Endodermal cell (in vitro differentiated cells): ENCODE results near the gene VPS4B. TPM values are rescaled to one million over a fixed set of nuclear protein-coding genes. Genes with fewer than 3 reads are reported as not detected.

ENCODE experiments used
- DNase-seq: peaks from one replicate; pipeline ENCODE4 v3.0.0-alpha.2; 2017
- H3K27ac ChIP-seq: 2 replicates; pipeline ENCODE4 v1.5.1; 2013; ENCODE audit warnings: mild to moderate bottlenecking, low read depth, low read length, moderate library complexity
- H3K27me3 ChIP-seq: 2 replicates; pipeline ENCODE4 v1.6.1; 2013; ENCODE audit warnings: mild to moderate bottlenecking, low read length, moderate library complexity; ENCODE audit not compliant: insufficient read depth, control insufficient read depth, poor library complexity, severe bottlenecking
- H3K36me3 ChIP-seq: 2 replicates; pipeline ENCODE4 v1.7.0; 2013; ENCODE audit warnings: mild to moderate bottlenecking, low read length, moderate library complexity; ENCODE audit not compliant: control insufficient read depth, insufficient read depth
- H3K4me1 ChIP-seq: one replicate; pipeline ENCODE4 v1.7.0; 2013; ENCODE audit warnings: low read length; ENCODE audit not compliant: control insufficient read depth, insufficient read depth
- H3K4me3 ChIP-seq: 2 replicates; pipeline ENCODE4 v1.5.1; 2013; ENCODE audit warnings: mild to moderate bottlenecking, low read length, moderate library complexity
- H3K9ac ChIP-seq: 2 replicates; pipeline ENCODE4 v1.6.1; 2013; ENCODE audit warnings: mild to moderate bottlenecking, low read length, moderate library complexity; ENCODE audit not compliant: poor library complexity, severe bottlenecking; ENCODE audit errors: extremely low read depth
- H3K9me3 ChIP-seq: 2 replicates; pipeline ENCODE4 v1.6.1; 2013; ENCODE audit warnings: mild to moderate bottlenecking, low read length, moderate library complexity; ENCODE audit not compliant: control insufficient read depth
- H3K27ac Mint-ChIP-seq: 2 replicates; pipeline ENCODE4 v1.8.0; 2020; ENCODE audit warnings: mixed read lengths
- H3K27me3 Mint-ChIP-seq: 2 replicates; pipeline ENCODE4 v1.8.0; 2021; ENCODE audit warnings: mild to moderate bottlenecking, mixed read lengths; ENCODE audit not compliant: insufficient read depth
- H3K36me3 Mint-ChIP-seq: 2 replicates; pipeline ENCODE4 v1.8.0; 2020; ENCODE audit warnings: low read depth, mixed read lengths
- H3K4me1 Mint-ChIP-seq: 2 replicates; pipeline ENCODE4 v1.8.0; 2020; ENCODE audit warnings: mixed read lengths
- H3K4me3 Mint-ChIP-seq: 2 replicates; pipeline ENCODE4 v1.8.0; 2020; ENCODE audit warnings: mild to moderate bottlenecking, moderate library complexity, mixed read lengths
- H3K9me3 Mint-ChIP-seq: 2 replicates; pipeline ENCODE4 v1.8.0; 2020; ENCODE audit warnings: mild to moderate bottlenecking, mixed read lengths
- CTCF ChIP-seq: fragments of 200-600 bp; sonication (generic); conservative IDR thresholded peaks from 2 replicates; pipeline ENCODE4 v1.5.0; 2021; ENCODE audit warnings: antibody characterized with exemption, mild to moderate bottlenecking
- WGBS, 2 experiments: methylation state at CpG; one replicate each; pipeline versions ENCODE4 v1.1.5 to v1.1.7; 2013; ENCODE audit warnings: missing lambda C conversion rate in 2 of 2, mixed read lengths in 1 of 2; ENCODE audit not compliant: insufficient coverage in 1 of 2, insufficient read length in 1 of 2; 5-methylcytosine and 5-hydroxymethylcytosine counted together
- total RNA-seq, 2 donors: library from RNA; stranded (reverse); fragmentation: NEBNext Ultra II Directional in 1 of 2; extraction: Animal tissue kit (Norgen Biotek cat#: 25700) in 1 of 2; gene quantifications; 2 replicates in 1 of 2; 3 replicates in 1 of 2; pipeline ENCODE4 v1.2.1, GENCODE V29; 2021

Gene VPS4B
- total RNA-seq, 2 donors from 2014 or later, result 44.7 to 46.1 TPM

DNA sequence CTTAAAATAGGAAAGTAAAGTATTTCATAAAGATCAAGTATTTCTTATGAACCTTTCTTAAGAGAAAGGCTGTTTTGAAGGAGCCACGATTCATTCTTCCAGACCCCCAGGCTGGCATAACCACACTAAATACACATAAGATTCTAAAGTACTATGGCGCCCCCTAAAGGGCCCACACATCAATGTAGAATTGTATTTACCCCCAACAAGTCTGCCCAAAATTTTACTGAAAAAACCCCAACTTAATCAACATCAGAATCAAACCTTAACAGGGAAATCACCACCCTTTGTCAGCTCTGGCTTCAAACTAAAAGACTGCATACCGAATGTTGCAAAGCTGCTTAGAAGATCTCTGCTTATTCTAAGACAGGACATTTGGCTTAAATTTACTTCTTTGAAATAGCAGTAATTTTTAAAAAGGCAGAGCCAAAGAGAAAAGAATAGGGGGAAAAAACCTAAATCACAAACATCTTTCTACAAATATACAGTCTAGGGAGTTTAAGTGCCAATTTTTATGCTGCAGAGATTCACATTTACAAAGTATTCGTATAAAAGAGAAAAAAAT is 82.3 kb downstream of the VPS4B start:
- H3K27me3 ChIP-seq, result no peaks in the 10 kb centered on the region
- Mint-ChIP-seq H3K27ac (no peak overlapping the region), H3K4me3 (no peak overlapping the region)

More for the DNA sequence above, 82.3 kb downstream of the VPS4B start:
- peak; percentile 85 for TF ChIP-seq CTCF
- Histone ChIP-seq H3K36me3 (peaks cover 71% of the 10 kb centered on the region), H3K9ac (no peak overlapping the region), H3K27ac (no peak overlapping the region), H3K4me1 (no peaks in the 10 kb centered on the region), H3K4me3 (no peak overlapping the region), H3K9me3 (no peaks in the 10 kb centered on the region)
- H3K9me3 Mint-ChIP-seq, result no peaks in the 10 kb centered on the region
- 17 to 33% methylated on average over 1 to 3 of the region's 4 CpGs for WGBS, 2 experiments
- H3K4me1 Mint-ChIP-seq, result peaks cover 2% of the 10 kb centered on the region
- no peaks in the 10 kb centered on the region for H3K27me3 Mint-ChIP-seq
- peaks cover 66% of the 10 kb centered on the region for H3K36me3 Mint-ChIP-seq
- peak; percentile 81 for DNase-seq

Other genes starting within 250 kb of the VPS4B start
- gene BCL2, start 102.7 kb downstream of the VPS4B start, total RNA-seq, result 1 to 10 TPM; 1.4 to 2.3 TPM
- 10 to 100 TPM; 39.3 to 51.0 TPM for gene KDSR, start 55.3 kb downstream of the VPS4B start, total RNA-seq
- gene SERPINB5, start 54.5 kb upstream of the VPS4B start, total RNA-seq, result 1 to 10 TPM in 1 of 2 donors, not detected in 1; 3.3 TPM
- not detected for gene SERPINB12, start 119.9 kb upstream of the VPS4B start, total RNA-seq
- not detected for gene SERPINB13, start 164.9 kb upstream of the VPS4B start, total RNA-seq
- gene SERPINB4, start 221.8 kb upstream of the VPS4B start, total RNA-seq, result under 1 TPM in 1 of 2 donors, not detected in 1; 0.24 TPM
- gene SERPINB3, start 239.4 kb upstream of the VPS4B start, total RNA-seq, result not detected